Activated CD4-positive, alpha-beta T cell treated with anti-CD3 and anti-CD28 coated beads, Interleukin-2, Interleukin-6, amounts not matched to agents 100 ng/mL and 50 ng/mL, durations not matched to agents 16 hours and 8 hours (primary cell): Measurements from ENCODE around the gene ACHE.

Experiments used
- DNase-seq: peaks from one replicate; pipeline ENCODE4 v3.0.0-alpha.2; 2020

Gene ACHE

DNA sequence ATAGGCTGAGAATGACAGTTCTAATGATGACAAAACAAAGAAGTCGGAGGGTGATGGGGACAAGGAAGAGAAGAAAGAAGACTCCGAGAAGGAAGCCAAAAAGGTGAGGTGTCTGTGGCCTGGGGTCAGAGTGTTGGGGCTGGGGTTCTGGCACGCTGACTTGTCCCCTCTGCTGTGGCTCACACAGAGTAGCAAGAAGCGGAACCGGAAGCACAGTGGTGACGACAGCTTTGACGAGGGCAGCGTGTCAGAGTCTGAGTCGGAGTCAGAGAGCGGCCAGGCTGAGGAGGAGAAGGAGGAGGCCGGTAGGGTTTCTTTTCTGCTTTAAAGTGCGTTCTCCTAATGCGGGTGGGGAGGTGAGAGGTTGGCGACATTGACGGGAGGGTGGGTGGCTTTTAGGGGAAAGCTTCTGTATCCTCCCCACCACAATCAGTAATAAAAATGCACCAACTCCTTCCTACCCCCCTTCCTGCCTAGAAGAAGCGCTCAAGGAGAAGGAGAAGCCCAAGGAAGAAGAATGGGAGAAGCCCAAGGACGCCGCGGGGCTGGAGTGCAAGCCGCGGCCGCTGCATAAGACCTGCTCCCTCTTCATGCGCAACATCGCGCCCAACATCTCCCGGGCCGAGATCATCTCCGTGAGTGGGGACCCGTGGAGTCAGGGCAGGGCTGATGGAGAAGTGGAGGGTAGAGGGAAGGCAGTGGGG, 10.8 kb downstream of the ACHE start:
- peak; percentile 55 for DNase-seq

DNA sequence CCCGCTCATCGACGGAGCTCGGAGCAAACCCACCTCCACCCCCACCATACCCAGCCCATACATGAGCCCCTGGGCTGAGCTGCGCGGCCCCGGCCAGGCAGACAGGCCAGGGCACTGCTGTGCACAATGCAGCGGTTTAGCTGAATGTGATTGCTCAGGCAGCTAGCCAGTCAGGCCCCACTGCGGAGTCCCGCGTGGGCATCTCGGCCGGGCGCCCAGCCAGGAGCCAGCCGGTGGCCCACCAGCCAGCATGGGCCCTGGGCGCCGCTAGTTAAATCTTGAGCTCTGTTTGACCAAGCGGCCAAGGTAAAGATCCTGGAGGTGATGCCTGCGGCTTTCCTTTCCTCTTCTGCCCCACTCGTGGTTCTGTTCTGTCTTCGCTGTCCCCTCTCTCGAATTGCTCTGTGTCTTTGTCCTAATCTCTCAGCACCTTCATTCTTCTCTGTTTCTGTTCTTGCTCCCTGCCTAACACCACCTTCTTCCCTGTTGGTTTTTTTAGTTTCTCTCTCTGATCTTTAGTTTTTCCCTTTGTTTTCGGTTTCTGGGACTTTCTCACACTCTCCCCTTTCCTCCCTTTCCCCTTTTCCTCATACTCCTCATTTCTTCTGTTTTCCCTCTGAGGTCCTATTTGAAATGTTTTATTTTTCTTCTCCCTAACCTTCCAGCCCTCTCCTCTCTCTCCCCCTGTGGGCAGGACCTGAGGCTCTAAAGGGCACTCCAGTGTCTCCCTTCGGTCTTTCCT, 12.7 kb downstream of the ACHE start:
- DNase-seq = no peak

DNA sequence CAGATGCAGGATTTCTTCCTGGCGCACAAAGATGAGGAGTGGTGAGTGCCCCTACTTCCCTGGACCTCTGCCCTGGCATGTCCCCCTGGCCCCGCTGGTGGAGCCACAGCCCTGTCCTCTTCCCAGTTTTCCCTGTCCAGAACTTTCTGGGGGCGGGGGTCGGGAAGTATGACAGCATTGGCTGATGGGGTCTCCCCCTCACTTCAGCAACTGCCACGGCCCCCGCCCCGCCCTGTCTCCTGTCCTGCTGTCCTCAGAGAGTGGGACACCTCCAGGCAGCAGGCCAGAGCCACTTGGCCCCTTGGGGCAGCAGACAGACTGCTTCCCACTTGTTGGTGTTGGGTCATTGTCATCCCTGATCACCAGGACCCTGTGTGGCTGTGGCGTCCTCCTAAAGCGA, 13.5 kb downstream of the ACHE start:
- no peak for DNase-seq

DNA sequence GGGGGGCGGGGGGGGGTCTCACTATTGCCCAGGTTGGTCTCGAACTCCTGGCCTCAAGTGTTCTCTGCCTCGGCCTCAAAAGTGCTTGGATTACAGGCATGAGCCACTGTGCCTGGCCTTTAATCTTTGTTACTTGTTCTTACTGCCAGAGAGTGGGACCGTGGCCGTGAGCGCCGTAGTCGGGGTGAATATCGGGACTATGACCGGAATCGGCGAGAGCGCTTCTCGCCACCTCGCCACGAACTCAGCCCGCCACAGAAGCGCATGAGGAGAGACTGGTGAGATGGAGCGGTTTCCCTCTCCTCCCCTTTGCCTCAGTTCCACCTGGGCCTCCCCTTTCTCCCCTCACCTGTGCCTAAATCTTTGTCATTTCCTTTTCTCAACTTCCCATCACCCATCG, 14.6 kb downstream of the ACHE start:
- no peak for DNase-seq

DNA sequence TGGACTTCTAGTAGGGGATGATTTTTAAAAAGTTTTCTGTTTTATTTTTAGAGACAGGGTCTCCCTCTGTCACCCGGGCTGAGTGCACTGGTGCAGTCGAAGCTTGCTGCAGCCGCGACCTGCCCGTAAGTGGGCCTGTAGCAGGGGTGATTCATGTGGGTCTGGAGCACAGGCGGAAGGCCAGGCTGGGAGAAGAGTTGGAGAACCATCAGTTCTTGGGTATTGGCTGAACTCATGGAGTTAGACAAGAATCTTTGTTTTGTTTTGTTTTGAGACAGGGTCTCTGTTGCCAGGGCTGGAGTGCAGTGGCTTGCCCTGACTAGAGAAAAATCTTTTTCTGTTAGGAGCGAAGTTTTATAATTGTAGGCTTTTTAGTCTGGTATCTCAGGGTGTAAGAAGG, 15.0 kb downstream of the ACHE start:
- DNase-seq = no peak

DNA sequence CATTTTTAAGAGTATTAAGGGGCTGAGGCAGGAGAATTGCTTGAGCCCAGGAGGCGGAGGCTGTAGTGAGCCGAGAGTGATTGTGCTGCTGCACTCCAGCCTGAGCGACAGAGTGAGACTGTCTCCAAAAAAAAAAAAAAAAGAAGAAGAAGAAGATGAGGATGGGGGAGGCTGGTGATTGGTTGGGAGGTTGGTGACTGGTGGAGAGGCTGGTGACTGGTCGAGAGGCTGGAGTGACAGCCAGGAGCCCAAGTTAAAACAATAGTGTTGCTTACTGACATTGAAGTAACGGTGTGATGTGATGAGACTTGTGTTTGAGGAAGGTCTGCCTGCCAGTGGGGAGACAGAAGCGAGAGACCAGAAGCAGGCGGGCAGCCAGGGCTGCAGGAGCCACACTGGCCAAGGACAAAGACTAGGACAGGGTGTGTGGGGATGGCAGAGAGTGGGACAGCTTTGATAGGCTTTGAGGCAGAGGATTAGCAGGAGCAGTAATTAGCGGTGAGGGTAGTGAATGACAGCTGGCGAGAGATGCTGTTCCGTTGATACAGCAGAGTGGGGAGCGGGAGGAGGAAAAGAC, 15.9 kb downstream of the ACHE start:
- no peak for DNase-seq

DNA sequence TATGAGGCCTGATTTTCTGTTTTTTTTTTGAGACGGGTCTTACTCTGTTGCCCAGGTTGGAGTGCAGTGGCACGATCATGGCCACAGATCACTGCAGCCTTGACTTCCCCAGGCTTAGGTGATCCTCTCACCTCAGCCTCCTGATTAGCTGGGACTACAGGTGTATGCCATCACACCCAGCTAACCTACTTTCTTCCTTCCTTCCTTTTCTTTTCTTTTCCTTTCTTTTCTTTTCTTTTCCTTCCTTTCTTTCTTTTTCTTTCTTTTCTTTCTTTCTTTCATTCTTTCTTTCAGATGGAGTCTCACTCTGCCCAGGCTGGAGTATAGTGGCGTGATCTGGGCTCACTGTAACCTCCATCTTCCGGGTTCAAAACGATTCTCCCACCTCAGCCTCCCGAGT, 17.0 kb downstream of the ACHE start:
- DNase-seq = no peak

DNA sequence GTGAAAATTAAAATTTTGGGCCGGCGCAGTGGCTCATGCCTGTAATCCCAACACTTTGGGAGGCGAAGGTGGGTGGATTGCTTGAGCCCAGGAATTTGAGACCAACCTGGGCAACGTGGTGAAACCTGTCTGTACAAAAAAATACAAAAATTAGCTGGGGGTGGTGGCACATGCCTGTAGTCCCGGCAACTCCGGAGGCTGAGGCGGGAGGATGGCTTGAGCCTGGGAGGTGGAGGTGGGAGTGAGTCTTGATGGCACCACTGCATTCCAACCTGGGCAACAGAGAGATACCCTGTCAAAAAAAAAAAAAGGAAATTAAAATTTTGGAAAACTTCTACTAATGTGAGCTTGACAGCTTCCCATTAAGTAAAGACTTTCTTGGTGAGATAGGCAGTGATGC, 17.7 kb downstream of the ACHE start:
- no peak for DNase-seq

DNA sequence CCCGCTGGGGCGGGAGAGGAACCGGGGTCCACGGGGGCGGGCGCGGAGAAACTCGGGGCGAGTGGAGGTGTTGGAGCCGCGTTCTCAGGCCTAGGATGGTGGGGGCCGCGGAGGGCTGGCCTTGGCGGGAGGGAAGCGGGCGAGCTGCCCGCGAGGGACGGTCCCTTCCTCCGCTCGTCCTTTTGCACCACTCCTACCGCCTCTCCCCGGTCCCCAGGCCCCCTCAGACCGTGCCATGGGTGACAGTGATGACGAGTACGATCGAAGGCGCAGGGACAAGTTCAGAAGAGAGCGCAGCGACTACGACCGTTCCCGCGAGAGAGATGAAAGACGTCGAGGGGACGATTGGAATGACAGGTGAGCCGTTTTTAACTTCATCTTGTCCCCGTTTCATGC, 20.3 kb downstream of the ACHE start:
- DNase-seq = peak; percentile 48

DNA sequence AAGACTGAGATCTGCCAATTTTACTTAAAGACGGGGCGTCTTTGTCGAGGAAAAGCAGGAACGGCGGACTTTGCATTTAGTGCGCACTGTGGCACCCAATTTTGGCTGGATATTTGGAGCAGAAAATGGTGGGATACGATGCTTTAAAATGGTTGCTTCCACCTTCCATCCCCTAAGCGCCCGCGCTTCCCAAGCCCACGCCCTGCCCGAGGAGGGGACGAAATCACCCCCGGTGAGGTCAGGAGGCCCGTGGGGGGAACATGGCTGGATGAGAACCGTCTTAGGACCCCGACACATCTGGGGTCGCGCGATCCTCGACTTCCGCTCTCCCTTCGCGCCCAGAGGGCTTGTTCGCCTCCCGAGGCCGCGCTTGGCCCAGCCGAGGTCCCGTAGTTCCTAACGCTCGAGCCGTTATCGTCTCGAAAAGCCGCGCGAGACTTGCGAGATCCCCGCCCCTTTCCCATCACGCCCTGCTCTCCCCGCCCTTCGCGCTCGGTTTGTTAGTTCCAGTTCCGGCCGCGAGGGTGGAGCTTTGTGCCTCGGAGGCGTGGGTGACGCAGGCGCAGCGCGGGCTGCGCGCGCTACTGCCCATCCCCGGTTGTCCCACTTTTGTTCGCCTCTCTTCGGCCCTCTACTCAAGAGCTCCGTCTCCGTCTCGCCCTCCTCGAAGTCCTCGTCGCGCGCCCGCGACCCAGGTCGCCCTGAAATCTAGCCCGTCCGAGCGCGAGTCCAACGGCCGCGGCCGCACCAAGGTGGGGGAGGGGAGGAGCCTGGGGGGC, 20.9 kb downstream of the ACHE start, which contains the start of gene SRRT:
TSS of gene SRRT (plus strand) at position 527 of the 779 bp plus-strand sequence. CDS start 488 bp downstream, outside the sequence.
- peak; percentile 99 for DNase-seq

DNA sequence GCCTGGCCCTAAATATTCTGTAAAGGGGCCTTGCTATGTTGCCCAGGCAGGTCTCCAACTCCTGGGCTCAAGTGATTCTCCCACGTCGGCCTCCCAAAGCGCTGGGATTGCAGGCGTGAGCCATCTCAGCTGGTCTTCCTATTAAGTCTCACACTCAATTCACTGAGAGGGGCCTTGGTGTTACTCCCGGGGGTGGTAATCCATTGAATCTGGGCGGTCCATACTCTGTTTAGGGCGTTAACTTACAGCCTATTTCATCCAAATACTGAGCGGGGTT, 21.4 kb downstream of the ACHE start:
- no peak for DNase-seq

DNA sequence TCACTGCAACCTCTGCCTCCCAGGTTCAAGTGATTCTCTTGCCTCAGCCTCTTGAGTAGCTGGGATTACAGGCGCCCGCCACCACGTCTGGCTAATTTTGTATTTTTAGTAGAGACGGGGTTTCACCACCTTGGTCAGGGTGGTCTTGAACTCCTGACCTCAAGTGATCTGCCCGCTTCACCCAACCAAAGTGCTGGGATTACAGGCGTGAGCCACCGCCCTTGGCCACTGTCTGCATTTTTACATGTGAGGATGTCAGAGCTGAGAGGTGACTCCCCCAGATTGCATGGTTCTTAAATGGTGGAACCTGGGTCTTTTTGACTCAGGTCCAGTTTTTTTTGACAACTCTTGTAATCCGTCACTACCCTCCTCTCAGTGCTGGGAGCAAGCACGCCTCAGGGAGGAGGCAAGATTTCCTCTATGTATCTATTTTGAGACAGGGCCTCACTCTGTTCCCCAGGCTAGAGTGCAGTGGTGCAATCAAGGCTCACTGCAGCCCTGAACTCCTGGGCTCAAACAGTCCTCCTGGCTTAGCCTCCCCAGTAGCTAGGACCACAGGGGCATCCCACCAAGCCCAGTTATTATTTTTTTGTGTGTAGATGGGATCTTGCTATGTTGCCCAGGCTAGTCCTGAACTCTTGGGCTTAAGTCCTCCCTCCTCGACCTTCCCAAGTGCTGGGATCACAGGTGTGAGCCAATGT, 21.9 kb downstream of the ACHE start:
- no peak for DNase-seq

DNA sequence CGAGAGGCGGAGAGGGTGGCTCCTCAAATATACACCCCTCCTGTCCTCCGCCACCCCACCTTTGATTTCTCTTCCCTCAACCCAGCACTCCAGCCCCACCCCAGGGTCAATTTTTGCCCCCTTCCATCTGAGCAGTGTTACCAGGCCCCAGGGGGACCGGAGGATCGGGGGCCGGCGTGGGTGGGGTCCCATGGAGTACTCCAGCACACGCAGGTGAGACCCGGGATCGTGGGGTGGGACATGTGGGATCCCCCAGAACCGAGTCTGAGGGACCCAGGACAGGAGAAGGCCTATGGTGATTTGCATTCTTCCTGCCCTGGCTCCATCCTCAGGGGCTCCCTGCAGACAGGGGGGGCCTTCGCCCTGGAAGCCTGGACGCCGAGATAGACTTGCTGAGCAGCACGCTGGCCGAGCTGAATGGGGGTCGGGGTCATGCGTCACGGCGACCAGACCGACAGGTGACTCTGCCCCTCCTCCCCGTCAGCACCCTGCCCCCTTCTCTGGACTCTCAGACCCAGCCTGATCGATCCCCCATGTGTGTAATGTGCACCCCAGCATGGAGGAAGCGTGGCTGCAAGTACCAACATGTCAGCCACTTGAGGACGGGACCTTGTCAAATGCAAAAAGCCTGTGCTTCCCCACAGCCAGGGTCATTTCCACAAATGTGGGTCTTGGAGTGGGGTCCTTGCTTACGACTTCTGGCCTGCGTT, 27.8 kb downstream of the ACHE start:
- DNase-seq = no peak

DNA sequence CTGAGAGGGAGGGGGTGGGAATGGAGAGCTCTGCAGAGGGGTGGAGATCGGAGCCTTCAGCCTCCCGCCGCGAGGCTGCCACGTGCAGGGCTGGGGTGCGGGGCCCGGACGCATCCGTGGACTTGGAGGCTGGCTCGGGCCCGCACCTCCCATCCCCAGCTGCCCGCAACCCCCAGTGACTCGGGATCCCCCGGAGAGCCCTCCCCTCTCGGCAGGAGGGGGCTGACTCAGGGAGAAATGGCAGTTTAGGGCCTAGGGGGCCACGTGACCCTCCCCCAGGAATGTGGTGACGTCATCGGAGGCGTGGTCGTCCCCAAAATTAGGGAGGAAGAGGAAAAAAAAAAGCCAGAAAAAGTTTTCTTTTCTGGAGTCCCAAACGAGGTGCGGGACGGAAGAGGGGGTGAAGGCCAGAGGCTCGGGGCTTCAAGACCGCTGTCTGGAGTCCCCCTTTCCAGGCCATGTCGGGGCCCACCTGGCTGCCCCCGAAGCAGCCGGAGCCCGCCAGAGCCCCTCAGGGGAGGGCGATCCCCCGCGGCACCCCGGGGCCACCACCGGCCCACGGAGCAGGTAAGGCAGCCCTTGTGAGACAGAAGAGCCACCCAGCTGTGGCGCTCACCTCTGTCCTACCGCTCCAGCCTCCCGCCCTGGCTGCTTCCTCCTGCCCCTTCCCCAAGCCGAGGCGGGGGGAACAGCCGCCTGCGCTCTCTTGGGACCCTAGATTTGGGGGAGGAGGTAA, 28.5 kb downstream of the ACHE start, which contains the start of gene TRIP6:
TSS of gene TRIP6 (plus strand) at position 348 of the 736 bp plus-strand sequence. CDS start at position 459, 111 bp downstream.
- peak; percentile 77 for DNase-seq

DNA sequence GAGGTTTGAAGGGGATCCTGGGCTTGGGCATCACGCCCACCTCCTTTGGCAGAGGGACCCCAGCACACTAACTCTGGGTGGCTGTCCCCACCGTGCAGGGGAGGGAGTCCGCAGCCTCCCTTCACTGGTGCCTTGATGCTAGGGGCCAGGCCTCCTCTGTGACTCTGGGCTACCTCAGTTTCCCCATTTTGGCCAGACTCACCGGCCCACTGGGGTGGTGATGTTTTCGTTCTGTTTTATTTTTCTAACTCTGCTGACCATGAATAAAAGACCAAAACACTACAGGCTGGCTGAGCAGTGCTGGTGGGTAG, 29.0 kb downstream of the ACHE start:
- no peak for DNase-seq

DNA sequence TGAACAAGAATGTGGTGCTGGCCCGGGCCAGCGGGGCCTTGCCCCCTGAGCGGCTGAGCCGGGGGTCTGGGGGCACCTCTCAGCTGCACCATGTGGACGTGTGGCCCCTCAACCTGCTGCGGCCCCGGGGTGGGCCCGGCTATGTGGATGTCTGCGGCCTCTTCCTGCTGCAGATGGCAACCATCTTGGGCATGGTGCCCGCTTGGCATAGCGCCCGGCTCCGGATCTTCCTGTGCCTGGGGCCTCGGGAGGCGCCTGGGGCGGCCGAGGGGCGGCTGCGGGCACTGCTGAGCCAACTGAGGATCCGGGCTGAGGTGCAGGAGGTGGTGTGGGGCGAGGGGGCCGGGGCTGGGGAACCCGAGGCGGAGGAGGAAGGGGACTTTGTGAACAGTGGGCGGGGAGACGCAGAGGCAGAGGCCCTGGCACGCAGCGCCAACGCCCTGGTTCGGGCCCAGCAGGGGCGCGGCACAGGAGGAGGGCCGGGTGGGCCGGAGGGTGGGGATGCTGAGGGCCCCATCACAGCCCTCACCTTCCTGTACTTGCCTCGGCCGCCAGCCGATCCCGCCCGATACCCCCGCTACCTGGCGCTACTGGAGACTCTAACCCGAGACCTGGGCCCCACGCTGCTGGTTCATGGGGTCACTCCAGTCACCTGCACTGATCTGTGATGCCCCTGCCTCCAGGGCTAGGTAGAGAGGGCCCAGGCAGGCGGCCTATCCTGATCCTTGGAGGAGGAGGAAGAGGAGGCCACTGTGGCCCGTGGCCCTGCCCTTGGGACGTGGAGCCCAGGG, 29.6 kb downstream of the ACHE start:
- DNase-seq = peak; percentile 44

DNA sequence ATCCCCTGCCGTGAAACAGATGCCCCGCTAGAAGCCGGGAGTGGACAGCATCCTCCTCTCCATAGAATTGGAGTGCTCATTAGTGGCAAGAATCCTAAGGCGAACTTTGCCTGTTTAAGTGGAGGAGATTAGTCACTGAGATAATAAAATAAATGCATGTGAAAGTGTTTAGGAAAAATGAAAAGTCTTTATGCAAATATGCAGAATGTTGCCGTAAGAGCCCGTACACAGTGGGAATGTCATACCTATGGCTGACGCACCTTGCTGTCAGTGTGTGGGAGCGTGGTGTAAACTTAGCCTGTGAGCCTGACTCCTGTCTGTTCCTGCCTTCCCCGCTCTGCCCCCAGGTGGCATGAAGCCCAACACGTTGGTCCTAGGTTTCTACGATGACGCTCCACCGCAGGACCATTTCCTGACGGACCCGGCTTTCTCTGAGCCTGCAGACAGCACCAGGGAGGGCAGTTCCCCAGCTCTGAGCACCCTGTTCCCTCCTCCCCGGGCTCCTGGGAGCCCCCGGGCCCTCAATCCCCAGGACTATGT, 30.2 kb downstream of the ACHE start:
- no peak for DNase-seq

DNA sequence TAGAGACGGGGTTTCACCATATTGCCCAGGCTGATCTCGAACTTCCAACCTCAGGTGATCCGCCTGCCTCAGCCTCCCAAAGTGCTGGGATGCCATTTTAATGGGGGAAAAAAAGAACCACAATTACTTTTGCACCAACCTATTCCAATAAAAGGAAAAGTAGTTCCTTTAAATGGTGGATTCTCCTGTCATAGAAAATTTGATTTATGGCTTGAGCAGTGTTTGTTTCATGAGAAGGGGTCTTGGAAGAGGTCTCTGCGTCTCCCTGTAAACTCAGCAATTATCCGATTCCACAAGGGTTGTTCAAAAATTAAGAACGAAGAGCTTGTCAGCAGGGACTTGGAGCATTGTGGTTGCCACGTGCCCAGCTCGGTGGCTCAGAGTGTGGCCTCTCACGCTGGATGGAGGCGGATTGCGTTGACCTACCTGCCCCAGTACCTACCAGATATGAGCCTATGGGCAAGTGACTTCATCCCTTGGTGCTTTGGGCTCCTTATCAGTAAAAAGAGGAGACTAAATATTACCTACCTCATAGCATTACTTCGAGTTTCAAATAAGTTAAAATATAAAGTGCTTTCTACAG, 31.3 kb downstream of the ACHE start:
- DNase-seq = no peak

DNA sequence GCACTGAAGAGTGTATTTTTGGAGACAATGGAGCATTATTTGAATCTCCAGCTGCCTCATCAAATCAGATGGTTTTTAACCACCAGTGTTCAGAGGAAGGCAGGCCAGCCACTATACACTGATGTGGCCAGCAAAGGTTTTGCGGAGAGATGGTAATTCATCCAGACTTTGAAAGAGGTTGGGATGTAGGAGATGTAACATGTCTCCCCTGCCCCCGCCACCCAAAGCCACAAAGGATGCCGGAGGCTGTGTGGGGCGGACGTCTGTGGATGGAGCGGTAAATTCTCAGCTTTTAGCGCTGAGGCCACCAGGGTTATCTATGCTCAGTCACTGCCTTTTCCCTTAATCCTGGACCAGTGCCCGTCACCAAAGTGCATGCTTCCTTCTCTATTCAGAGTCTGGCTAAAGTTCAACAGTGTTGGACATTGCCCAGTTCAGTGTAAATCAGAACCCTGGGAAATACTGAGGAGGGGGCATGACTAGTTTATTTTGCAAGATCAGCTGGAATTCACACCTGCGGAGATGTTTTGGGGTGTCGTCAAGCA, 32.2 kb downstream of the ACHE start:
- no peak for DNase-seq

DNA sequence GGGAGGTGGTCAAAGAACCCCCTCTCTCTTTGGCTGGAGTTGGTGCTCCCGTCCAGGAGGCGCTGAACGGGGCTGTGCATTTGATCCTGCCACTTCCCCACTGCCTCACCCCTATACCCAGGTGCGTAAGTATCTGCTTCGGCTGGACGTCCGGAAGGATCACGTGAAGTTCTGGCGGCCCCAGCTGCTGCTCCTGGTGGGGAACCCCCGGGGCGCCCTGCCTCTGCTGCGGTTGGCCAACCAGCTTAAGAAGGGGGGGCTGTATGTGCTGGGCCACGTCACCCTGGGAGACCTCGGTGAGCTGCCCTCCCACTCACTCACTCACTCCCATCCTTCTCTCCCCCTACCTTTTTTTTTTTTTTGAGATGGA, 34.1 kb downstream of the ACHE start:
- no peak for DNase-seq
